Gastroesophageal sphincter (tissue), 3 donors: ENCODE results near the gene B4GALT5.

Experiments used
- EP300 ChIP-seq: sonication (generic); formaldehyde crosslinking; IDR thresholded peaks from one replicate; pipeline ENCODE4 v1.6.1; 2017; ENCODE audit warnings: antibody characterized with exemption, mild to moderate bottlenecking
- TF ChIP-seq, protein P1 (sequence below), 4 experiments: fragments of 200-600 bp in 2 of 4; fragments of 450-650 bp in 2 of 4; sonication (generic) in 1 of 4; IDR thresholded peaks; one replicate each; pipeline ENCODE4 v1.5.1; 2017 to 2019; ENCODE audit warnings: antibody characterized with exemption in 4 of 4, mild to moderate bottlenecking in 2 of 4, moderate library complexity in 2 of 4

DNA sequence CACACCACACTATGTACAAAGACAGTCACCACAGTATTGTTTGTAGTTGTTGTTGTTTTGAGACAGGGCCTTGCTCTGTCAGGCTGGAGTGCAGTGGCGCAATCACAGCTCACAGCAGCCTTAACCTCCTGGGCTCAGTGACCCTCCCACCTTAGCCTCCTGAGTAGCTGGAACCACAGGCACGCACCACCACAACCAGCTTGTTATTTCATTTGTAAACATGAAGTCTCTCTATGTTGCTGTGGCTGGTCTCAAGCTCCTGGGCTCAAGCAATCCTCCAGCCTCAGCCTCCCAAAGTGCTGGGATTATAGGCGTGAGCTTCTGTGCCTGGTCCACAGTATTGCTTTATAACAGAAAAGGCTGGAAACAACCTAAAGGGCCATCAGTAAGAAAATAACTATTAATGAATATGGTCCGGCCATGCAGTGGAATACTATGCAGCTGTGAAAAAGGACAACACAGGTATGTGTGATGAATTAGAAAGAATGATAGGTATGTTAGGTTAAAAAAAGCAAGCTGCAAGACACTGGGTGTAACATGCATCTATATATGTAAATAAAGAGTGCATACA lies 115.8 kb downstream of the B4GALT5 start:
- TF ChIP-seq, protein P1, sequence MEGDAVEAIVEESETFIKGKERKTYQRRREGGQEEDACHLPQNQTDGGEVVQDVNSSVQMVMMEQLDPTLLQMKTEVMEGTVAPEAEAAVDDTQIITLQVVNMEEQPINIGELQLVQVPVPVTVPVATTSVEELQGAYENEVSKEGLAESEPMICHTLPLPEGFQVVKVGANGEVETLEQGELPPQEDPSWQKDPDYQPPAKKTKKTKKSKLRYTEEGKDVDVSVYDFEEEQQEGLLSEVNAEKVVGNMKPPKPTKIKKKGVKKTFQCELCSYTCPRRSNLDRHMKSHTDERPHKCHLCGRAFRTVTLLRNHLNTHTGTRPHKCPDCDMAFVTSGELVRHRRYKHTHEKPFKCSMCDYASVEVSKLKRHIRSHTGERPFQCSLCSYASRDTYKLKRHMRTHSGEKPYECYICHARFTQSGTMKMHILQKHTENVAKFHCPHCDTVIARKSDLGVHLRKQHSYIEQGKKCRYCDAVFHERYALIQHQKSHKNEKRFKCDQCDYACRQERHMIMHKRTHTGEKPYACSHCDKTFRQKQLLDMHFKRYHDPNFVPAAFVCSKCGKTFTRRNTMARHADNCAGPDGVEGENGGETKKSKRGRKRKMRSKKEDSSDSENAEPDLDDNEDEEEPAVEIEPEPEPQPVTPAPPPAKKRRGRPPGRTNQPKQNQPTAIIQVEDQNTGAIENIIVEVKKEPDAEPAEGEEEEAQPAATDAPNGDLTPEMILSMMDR (IDR thresholded peaks at IDR 0.05): no peak
- TF ChIP-seq EP300: no peak
